NCI-H2171 treated with DMSO at 0.1 percent for 48 hours (cell line): ENCODE results near the gene ARRDC4.

Experiments
- DNase-seq: peaks from one replicate; lab custom pipeline; 2025; lab: John Stamatoyannopoulos, UW

The ARRDC4 gene

DNA sequence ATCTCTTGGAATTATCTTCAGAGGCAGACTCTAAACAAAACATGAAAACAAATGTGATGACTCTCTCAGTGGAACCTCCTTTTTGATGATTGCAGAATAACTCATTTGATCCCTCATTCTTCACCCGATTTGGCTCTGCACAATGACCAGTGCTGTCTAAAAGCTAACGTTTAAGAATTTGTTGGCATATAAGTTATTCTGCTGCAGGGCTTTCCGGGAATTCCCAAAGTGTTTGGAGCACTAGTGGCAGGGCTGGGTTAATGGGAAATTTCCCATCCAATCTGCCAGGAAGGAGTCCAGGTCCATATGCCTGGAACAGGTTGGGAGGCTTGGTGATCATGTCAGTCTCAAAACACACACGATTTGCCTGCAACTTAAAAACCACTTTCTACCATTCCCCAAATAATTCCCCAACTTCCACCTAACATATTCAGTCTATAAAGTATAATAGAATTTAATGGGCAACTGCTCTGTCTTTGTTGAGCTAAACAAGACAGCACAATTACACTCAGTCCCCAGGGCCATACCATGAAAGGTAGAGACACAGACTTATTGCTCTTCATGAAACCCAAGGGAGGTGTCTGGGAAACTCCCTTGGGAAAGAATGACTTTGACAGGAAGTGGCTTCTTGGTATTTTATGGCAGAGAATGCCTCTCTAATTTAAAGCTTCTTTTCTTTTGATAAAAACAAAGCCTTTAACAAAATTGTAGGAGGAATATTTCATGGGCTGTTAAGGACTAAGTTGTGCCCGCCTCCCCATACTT, 38.0 kb downstream of the ARRDC4 start:
- DNase-seq: no peak

- DNase-seq: no peak
These were observed 40.0 kb downstream of the ARRDC4 start for GRCh38 chr15:98000249-98001203.

- DNase-seq: no peak
These were observed 41.2 kb downstream of the ARRDC4 start for GRCh38 chr15:98001663-98002194.

DNA sequence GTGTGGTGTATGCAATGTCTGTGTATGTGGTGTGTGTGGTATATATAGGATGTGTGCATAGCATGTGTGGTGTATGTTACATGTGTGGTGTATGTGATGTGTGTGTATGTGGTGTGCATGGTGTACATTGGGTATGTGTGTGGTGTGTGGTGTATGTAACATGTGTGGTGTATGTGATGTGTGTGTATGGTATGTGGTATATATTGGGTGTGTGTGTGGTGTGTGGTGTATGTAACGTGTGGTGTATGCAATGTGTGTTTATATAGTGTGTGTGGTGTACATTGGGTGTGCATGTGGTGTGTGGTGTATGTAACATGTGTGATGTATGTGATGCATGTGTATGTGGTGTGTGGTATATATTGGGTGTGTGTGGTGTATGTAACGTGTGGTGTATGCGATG, 41.9 kb downstream of the ARRDC4 start:
- no peak for DNase-seq

- DNase-seq: no peak
These were observed 42.4 kb downstream of the ARRDC4 start for GRCh38 chr15:98002866-98003265.

DNA sequence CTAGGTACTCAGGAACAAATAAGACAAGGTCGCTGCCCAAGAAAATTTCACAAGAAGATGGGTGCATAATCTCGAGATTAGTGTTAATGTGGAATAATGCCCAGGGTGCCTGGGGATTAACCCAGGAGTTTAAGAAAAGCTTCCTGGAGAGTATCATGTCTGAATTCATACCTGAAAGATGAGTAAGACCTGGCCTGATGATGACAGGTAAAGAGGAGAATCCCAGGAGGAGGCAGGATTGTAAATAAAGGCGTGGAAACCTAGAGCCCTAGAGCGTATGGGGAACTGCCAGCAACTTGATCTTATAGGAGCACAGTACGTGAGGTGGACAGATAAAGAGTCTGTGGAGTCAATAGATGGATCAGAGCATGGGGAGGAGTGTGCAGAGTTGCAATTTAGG, 43.0 kb downstream of the ARRDC4 start:
- no peak for DNase-seq

DNA sequence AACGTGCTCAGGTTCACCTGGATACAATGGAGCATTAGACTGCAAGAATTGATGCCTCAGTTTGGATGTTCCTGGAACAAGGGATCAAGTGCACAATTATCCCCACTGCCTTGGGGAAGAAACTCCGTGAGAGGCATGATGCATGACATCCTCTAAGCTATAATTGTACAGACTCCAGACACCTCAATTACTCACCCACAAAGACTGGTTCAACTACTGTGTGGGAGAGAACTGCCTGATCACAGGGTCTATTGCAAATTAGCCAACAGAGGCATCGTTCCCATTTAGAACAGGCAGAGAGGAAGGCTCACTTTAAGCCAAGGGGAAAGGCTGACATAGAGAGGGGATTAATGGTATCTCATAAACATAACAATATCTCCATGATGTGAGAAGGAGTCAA, 43.5 kb downstream of the ARRDC4 start:
- DNase-seq: no peak

GRCh38 chr15:98005659-98006058, 45.2 kb downstream of the ARRDC4 start:
- no peak for DNase-seq

DNA sequence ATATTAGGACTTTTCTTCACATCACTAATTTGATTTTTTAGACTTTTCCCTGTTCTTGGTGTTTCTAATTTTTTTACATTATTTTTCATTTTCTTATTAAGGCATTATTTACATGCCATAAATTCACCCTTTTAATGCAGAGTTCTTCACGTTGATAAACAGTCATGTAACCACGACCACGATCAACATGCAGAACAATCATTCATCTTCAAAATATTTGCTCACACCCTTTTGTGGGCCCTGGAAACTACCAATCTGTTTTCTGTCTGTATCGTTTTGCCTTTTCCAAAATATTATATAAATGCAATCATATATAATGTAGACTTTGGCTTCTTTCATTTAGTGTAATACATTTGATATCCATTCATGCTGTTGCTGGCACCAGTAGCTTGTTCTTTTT, 48.7 kb downstream of the ARRDC4 start:
- no peak for DNase-seq

DNA sequence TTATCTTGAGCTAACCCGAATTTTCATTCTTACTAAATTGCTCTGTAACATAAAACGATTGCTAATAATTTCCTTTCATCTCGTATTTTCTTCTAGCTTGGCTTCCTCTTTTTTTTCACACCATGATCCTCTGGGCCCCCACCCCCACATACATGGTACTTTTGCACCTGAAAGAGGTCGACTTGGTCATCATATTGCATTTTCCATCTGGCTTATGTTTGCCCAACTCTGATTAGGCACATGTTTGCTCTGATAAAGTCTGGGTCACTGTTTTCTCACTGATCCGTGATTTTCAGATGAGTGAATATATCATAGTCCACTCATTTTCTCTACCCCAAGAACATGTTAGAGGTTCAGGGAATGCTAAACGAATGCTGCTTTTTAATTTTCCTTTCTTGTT, 49.5 kb downstream of the ARRDC4 start:
- DNase-seq: no peak

DNA sequence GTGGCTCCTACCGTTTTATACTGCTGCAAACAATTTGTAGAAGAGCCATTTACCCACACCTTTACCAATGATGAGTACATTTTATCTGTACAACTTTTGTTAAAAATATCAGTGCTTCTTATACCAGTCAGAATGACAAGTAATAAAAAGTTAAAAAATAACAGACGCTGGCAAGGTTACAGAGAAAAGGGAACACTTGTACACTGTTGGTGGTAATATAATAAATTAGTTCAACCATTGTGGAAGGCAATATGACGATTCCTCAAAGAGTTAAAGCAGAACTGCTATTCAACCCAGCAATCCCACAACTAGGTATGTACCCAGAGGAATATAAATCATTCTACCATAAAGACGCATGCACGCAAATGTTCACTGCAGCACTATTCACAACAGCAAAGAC, 51.9 kb downstream of the ARRDC4 start:
- no peak for DNase-seq

GRCh38 chr15:98013631-98014030, 53.1 kb downstream of the ARRDC4 start:
- DNase-seq: no peak

- DNase-seq: no peak
These were observed 56.9 kb downstream of the ARRDC4 start for GRCh38 chr15:98017150-98017964.

DNA sequence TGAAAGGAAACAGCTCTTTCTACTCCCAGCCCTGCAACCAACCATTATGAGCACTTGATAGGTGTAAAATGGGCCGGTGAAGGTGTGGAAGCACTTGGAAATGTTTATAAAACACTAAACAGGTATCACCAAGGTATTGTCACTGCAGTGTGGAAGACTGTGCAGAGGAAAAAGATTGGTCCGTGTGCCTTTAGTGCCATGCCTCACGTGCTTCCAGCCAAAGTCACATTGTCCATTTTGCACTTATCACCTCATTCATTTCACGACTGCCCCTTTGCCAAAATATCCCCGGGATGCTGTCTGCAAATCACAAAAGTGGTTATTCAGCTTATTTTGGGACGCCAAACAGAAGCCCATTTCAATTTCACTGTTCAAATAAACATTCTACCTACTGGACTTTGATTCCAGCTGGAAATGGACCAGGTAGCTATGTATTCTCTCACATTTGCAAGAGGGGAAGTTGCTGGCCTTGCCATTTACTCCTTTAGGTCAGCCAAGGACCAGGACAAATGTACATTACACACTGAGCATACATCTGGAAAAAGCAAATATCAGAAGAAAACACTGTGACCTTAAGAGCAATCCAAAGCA, 58.4 kb downstream of the ARRDC4 start:
- no peak for DNase-seq
